IPS-20b (cell line): ENCODE data around the gene PLCB2.

ENCODE experiments used
- H3K27ac ChIP-seq: one replicate; pipeline ENCODE4 v1.5.1; 2013; ENCODE audit warnings: low read length
- H3K27me3 ChIP-seq: 2 replicates; pipeline ENCODE4 v1.6.1; 2013; ENCODE audit warnings: mild to moderate bottlenecking, low read length, inconsistent platforms; ENCODE audit not compliant: insufficient read depth
- H3K36me3 ChIP-seq: 2 replicates; pipeline ENCODE4 v1.6.1; 2013; ENCODE audit warnings: low read depth, mild to moderate bottlenecking, inconsistent platforms, low read length, moderate library complexity; ENCODE audit not compliant: insufficient read depth
- H3K4me1 ChIP-seq: 2 replicates; pipeline ENCODE4 v1.6.1; 2013; ENCODE audit warnings: mild to moderate bottlenecking, control low read depth, inconsistent platforms, low read length, moderate library complexity; ENCODE audit not compliant: insufficient read depth
- H3K4me3 ChIP-seq: 2 replicates; pipeline ENCODE4 v1.5.1; 2013; ENCODE audit warnings: mild to moderate bottlenecking, low read length, inconsistent platforms
- H3K9ac ChIP-seq: 2 replicates; pipeline ENCODE4 v1.6.1; 2013; ENCODE audit warnings: low read depth, mild to moderate bottlenecking, inconsistent platforms, low read length, moderate library complexity
- H3K9me3 ChIP-seq: 2 replicates; pipeline ENCODE4 v1.6.1; 2013; ENCODE audit warnings: mild to moderate bottlenecking, low read depth, low read length, inconsistent platforms; ENCODE audit not compliant: insufficient read depth

PLCB2 gene

GRCh38 chr15:40257656-40258450, 49.9 kb downstream of the PLCB2 start:
- Histone ChIP-seq H3K36me3 (no peaks in the 10 kb centered on the region), H3K9ac (no peak overlapping the region), H3K27ac (no peak overlapping the region), H3K9me3 (no peaks in the 10 kb centered on the region), H3K4me1 (peaks cover 13% of the 10 kb centered on the region; the same call in 1 of the 2 replicates), H3K4me3 (no peak overlapping the region), H3K27me3 (peaks cover 26% of the 10 kb centered on the region)

GRCh38 chr15:40256638-40257235, 51.0 kb downstream of the PLCB2 start:
- Histone ChIP-seq H3K27me3 (peaks cover 37% of the 10 kb centered on the region), H3K36me3 (no peaks in the 10 kb centered on the region), H3K4me3 (no peak overlapping the region), H3K27ac (no peak overlapping the region), H3K9ac (no peak overlapping the region), H3K9me3 (no peaks in the 10 kb centered on the region), H3K4me1 (peaks cover 13% of the 10 kb centered on the region; the same call in 1 of the 2 replicates)

DNA sequence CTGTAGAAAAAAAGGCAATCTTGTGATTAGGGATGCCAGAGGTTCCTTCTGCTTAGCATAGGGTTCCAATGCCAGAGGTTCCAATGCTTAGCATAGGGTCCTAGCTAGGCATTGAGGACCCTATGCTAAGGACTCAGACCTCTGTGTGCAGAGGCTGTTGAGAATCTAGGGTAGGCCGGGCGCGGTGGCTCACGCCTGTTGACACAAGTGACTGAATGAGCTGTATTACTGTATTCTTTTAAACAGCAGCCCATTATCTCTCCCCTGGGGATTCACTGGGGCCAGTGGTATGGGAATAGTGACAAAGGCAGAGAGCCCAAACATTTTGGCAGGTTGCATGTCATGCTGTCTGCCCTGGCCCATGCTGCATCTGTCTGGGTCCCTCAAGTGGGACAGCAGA, 52.7 kb downstream of the PLCB2 start:
- H3K4me1 ChIP-seq: peaks cover 13% of the 10 kb centered on the region; the same call in 1 of the 2 replicates
- no peak overlapping the region for H3K9ac ChIP-seq
- H3K9me3 ChIP-seq: no peaks in the 10 kb centered on the region
- no peak overlapping the region for H3K27ac ChIP-seq
- peaks cover 54% of the 10 kb centered on the region for H3K27me3 ChIP-seq
- no peaks in the 10 kb centered on the region for H3K36me3 ChIP-seq
- no peak overlapping the region for H3K4me3 ChIP-seq

GRCh38 chr15:40254452-40254851, 53.3 kb downstream of the PLCB2 start:
- Histone ChIP-seq H3K9me3 (no peaks in the 10 kb centered on the region), H3K4me1 (peaks cover 13% of the 10 kb centered on the region; the same call in 1 of the 2 replicates), H3K36me3 (no peaks in the 10 kb centered on the region), H3K4me3 (no peak overlapping the region), H3K27me3 (peaks cover 56% of the 10 kb centered on the region), H3K27ac (no peak overlapping the region), H3K9ac (no peak overlapping the region)

GRCh38 chr15:40253167-40253790, 54.5 kb downstream of the PLCB2 start:
- Histone ChIP-seq H3K4me3 (peak overlapping the region; percentile 71), H3K4me1 (peaks cover 4% of the 10 kb centered on the region; the same call in 1 of the 2 replicates), H3K36me3 (no peaks in the 10 kb centered on the region), H3K9me3 (no peaks in the 10 kb centered on the region), H3K27me3 (peaks cover 56% of the 10 kb centered on the region), H3K9ac (peak overlapping the region; percentile 53; the same call in 1 of the 2 replicates), H3K27ac (no peak overlapping the region)

- peak overlapping the region; percentile 71 for H3K4me3 ChIP-seq
- H3K4me1 ChIP-seq: no peaks in the 10 kb centered on the region
- peaks cover 56% of the 10 kb centered on the region for H3K27me3 ChIP-seq
- H3K27ac ChIP-seq: no peak overlapping the region
- no peaks in the 10 kb centered on the region for H3K36me3 ChIP-seq
- H3K9ac ChIP-seq: peak overlapping the region; percentile 53; the same call in 1 of the 2 replicates
- no peaks in the 10 kb centered on the region for H3K9me3 ChIP-seq
Measured at GRCh38 chr15:40252438-40253166, 55.1 kb downstream of the PLCB2 start.

DNA sequence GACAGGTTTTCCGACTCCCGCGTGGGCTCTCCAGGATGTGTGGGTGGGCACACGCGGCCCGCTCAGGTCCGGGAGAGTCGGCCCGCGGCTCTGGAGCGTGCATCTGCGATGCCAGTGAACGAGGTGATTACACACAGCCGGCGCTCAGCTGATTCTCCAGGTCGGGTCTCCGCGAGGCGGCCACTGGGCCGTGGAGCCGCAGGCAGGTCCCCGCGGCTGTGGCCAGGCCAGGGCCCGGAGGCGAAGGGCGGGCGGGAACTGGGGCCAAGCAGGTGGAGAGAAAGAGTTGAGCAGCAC, 55.6 kb downstream of the PLCB2 start:
- Histone ChIP-seq H3K27ac (no peak overlapping the region), H3K27me3 (peaks cover 56% of the 10 kb centered on the region), H3K4me3 (peak overlapping the region; percentile 71; the same call in 1 of the 2 replicates), H3K36me3 (no peaks in the 10 kb centered on the region), H3K9ac (peak overlapping the region; percentile 41; the same call in 1 of the 2 replicates), H3K4me1 (no peaks in the 10 kb centered on the region), H3K9me3 (no peaks in the 10 kb centered on the region)

DNA sequence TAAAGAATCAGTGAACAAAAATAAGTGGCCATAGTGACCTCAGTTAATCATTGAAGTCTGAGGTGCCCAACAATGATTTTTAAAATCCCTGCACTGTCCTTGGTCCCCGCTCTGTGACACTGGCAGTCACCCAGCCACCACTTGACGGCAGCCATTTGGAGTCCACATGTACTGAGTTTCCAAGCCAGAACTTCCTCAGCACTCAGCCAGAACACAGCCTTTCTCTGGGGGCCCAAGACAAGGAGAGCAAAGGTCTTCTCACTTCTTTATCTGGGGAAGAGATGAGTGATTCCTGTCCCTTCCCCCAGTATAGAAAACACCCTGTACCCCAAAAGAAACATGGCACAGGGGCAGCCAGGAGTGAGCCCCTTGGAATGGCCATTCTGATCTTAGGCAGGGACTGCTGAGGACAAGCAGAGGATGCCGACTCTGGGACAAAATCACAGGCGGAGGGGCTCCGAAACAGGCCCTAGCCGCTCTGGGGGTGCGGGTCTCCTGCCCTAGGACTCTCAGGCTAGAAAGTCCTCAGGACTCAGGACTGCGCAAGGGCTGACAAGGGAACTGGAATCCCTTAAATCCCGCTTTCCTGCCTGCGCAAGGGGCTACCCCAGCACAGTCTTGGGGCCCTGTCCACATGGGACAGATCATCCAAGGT, 56.1 kb downstream of the PLCB2 start:
- Histone ChIP-seq H3K4me1 (no peaks in the 10 kb centered on the region), H3K9ac (no peak overlapping the region; the same call in 1 of the 2 replicates), H3K27ac (no peak overlapping the region), H3K4me3 (peak overlapping the region; percentile 71; the same call in 1 of the 2 replicates), H3K27me3 (peaks cover 56% of the 10 kb centered on the region), H3K36me3 (no peaks in the 10 kb centered on the region), H3K9me3 (no peaks in the 10 kb centered on the region)

DNA sequence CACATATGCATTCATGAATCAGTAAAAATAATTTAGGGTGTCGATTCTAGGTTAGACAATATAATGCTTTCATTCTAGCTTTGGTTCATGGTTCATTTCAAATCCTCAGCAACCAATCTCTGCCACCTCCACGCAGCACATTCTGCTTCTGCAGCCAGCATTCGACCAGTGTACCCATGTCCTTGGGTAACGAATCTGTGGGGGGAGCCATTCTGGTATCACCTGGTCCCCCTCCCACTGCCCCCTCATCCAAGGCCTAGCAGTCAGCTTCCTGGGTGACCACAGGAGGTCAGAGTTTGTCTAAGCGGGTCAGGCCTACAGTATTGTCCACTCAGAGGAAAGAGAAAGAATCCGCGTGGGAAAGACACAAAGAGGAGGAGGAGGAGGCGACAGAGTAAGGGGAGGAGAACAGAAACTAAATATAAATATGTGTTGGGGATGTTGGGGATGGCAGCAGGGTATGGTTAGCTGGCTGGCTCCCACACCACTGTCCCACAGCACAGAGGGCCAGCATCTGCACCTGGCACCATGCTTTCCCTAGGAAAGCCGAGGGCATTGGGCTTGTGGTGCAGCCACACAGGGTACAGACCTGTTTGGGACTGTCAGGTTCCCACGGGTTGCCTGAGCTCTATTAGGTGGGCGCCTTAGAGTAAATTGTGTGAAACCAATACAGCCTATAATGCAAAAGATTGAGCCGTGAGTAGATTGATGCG, 56.8 kb downstream of the PLCB2 start:
- Histone ChIP-seq H3K4me3 (no peak overlapping the region), H3K9me3 (no peaks in the 10 kb centered on the region), H3K27ac (no peak overlapping the region), H3K27me3 (peaks cover 56% of the 10 kb centered on the region), H3K9ac (no peak overlapping the region), H3K4me1 (no peaks in the 10 kb centered on the region), H3K36me3 (no peaks in the 10 kb centered on the region)

GRCh38 chr15:40250304-40250656, 57.5 kb downstream of the PLCB2 start:
- H3K4me3 ChIP-seq: no peak overlapping the region
- H3K9me3 ChIP-seq: no peaks in the 10 kb centered on the region
- H3K9ac ChIP-seq: no peak overlapping the region
- peaks cover 55% of the 10 kb centered on the region for H3K27me3 ChIP-seq
- no peaks in the 10 kb centered on the region for H3K4me1 ChIP-seq
- no peak overlapping the region for H3K27ac ChIP-seq
- no peaks in the 10 kb centered on the region for H3K36me3 ChIP-seq
